NCI-H1694 treated with DMSO at 0.1 percent for 48 hours (cell line): ENCODE results near the gene CYP2C19.
"Not testable (repeated sequence)": the region's sequence is repeated elsewhere in the genome, so short reads cannot be mapped to it uniquely, and the experiment has no call there.

Source experiments
- DNase-seq: peaks from one replicate; lab custom pipeline; 2025; lab: John Stamatoyannopoulos, UW

Gene CYP2C19

DNA sequence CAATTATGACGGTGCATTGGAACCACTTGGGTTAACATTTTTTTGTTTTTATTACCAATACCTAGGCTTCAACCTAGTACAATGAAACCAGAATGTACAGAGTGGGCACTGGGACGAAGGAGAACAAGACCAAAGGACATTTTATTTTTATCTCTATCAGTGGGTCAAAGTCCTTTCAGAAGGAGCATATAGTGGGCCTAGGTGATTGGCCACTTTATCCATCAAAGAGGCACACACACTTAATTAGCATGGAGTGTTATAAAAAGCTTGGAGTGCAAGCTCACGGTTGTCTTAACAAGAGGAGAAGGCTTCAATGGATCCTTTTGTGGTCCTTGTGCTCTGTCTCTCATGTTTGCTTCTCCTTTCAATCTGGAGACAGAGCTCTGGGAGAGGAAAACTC, at the start of gene CYP2C19:
CYP2C19 (plus strand) TSS at position 289 of the 400 bp plus-strand sequence; CDS start at position 314, 25 bp downstream.
- DNase-seq = no peak

- no peak for DNase-seq
These were observed 36.6 kb upstream of the CYP2C19 start for GRCh38 chr10:94725871-94726270.

DNA sequence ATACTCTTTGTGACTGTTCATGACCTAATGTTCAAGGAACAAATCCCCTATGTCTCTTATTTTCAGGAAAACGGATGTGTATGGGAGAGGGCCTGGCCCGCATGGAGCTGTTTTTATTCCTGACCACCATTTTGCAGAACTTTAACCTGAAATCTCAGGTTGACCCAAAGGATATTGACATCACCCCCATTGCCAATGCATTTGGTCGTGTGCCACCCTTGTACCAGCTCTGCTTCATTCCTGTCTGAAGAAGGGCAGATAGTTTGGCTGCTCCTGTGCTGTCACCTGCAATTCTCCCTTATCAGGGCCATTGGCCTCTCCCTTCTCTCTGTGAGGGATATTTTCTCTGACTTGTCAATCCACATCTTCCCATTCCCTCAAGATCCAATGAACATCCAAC, 27.3 kb upstream of the CYP2C19 start:
- no peak for DNase-seq

DNA sequence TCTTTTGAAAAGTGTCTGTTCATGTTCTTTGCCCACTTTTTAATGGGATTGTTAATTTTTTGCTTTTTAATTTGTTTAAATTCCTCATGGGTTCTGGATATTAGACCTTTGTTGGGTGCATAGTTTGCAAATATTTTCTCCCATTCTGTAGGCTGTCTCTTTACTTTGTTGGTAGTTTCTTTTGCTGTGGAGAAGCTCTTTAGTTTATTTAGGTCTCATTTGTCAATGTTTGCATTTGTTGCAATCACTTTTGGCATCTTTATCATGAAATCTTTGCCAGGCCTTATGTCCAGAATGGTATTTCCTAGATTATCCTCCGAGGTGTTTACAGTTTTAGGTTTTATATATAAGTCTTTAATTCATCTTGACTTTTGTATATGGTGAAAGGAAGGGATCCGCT, 23.9 kb upstream of the CYP2C19 start:
- no peak for DNase-seq

DNA sequence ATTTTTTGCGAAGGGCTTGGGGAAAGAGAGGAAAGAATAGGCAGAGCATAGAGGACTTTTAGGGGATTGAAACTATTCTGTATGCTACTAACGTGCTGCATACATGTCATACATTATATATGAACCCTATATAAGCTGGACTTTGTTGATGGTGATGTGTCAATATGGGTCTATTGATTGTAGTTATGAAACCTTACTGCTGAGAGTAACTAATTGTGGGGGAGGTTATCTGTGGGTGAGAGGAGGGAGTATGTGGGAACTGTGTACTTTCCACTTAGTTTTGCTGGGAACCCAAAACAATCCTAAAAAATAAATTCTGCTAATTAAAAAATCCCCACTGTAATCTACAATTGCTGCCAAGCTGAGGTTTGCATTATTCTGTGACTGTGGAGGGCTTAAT, 15.3 kb upstream of the CYP2C19 start:
- DNase-seq = no peak

DNA sequence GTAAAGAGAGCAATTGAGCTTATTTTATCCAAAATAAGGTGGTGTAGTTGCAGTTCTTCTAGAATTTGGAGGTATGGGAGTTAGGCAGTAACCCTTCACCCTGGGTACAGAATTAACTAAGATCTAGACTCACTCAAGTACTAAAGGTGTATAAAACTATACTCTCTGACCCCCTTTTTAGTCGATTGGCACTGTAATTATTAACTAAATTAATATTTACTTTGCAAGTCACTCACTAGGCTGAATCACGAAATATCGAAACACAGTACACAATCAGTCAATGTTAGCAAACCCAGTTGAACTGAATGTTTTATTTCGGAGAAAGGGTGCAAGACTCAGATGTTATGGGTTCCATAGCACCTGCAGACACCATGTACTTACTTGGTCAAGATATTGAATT, 14.6 kb upstream of the CYP2C19 start:
- no peak for DNase-seq

DNA sequence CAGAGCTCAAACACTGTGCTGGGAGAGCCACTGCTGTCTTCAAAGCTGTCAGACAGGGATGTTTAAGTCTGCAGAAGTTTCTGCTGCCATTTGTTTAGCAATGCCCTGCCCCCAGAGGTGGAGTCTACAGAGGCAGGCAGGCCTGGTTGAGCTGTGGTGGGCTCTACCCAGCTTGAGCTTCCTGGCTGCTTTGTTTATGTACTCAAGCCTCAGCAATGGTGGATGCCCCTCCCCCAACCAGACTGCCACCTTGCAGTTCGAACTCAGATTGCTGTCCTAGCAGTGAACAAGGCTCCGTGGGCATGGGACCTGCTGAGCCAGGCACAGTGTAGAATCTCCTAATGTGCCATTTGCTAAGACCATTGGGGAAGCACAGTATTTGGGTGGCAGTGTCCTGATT, 4.6 kb upstream of the CYP2C19 start:
- no peak for DNase-seq

GRCh38 chr10:94760586-94761178, 1.8 kb upstream of the CYP2C19 start:
- DNase-seq = no peak

- not testable (repeated sequence) for DNase-seq
These were observed 12.9 kb downstream of the CYP2C19 start for GRCh38 chr10:94775425-94775824.

DNA sequence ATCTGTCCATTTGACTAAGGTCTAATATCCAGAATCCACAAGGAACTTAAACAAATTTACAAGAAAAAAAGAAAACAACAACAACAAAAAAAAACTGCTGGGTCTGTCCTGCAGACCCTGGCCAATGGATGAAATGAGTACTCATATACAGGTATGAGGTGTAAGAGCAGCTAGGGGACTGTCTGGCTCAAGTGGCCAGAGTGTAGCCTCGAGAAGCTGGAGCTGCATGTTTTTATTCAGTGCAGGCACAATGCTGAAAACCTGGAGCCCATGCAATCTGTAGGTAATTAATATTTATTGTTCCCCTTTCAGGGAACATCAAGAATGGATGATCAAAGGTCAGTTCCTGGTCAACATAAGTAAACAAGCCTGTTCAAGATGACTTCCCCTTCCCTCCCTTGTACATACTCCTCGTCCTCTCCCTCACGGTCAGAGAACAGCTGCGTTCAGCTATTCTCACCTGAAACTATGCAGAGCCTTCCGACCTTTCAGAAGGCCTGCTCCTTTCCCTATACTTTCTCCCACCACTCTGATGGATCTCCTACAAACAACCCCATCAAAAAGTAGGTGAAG, 15.5 kb downstream of the CYP2C19 start:
- no peak for DNase-seq

- DNase-seq = no peak
These were observed 18.4 kb downstream of the CYP2C19 start for GRCh38 chr10:94780844-94781243.

DNA sequence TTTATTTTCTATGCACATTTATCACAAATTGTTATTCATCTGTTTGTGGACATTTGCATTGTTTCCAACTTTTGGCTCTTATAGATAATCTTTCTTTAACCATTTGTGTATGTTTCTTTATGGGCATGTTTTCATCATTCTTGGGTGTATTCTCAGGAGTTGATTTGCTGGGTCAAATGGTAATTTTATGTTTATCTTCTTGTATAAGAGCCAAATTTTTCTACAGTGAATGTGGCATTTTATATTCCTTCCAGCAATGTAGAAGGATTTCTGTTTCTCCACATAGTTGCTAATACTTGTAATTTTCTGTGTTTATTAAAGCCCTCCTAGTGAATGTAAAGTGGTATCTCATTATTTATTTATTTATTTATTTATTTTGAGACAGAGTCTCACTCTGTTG, 21.8 kb downstream of the CYP2C19 start:
- DNase-seq = no peak

- DNase-seq = no peak
These were observed 22.7 kb downstream of the CYP2C19 start for GRCh38 chr10:94785211-94785610.

GRCh38 chr10:94800551-94800950, 38.1 kb downstream of the CYP2C19 start:
- DNase-seq = not testable (repeated sequence)

DNA sequence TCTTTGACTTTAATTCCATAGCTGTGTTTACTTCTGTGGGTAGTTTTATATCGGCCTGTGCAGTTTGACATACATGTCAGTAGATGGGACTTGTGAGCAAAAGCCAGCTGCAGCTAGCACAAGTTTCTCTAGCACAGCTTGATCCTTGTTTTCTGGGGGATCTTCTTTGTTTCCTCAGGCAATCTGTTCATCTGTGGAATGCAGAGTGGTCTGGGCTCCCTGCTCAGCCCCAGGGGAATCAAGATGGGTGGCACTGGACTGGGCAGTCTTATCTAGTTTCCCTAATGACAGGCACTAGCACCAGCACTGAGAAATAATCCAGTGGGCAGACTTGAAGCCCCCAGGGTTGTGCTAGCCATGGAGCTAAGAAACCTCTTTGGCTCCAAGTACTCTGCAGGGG, 40.8 kb downstream of the CYP2C19 start:
- DNase-seq = no peak

- not testable (repeated sequence) for DNase-seq
These were observed 67.5 kb downstream of the CYP2C19 start for GRCh38 chr10:94830025-94830424.

DNA sequence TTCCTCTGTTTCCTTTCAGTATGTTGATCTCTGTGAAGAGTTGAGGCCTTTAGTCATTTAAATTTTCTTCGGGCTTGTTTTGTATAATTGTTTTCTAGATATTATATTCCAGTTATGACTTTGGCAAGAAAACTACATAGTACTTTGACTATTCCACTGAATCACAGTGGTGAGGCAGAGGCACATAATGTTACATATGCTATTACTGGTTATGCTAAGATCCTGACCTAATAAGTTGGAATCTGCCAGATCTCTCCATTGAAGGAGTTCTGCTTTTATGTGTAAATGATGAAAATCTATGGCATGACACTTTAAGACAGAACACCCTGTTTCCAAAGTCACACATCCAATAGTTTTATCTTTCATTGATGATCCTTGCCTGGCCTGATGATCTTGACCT, 83.7 kb downstream of the CYP2C19 start:
- DNase-seq = no peak

DNA sequence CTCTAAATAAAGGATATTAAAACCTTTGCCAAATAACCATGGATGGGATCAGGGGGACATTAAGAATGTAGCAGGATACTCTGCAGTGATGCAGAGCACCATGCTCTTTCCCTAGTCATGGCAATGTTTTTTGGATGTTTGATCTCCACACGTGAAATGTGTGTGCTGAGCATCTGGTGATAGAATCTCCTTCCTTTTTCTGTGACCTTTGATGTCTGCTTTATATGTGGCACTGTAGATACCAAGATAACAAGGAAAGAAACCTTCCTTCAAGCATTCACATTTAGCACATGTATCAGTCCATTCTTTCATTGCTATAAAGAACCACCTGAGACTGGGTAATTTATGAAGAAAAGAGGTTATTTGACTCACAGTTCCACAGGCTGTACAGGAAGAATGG, 88.3 kb downstream of the CYP2C19 start:
- DNase-seq = no peak

- no peak for DNase-seq
These were observed 88.8 kb downstream of the CYP2C19 start for GRCh38 chr10:94851263-94851662.

DNA sequence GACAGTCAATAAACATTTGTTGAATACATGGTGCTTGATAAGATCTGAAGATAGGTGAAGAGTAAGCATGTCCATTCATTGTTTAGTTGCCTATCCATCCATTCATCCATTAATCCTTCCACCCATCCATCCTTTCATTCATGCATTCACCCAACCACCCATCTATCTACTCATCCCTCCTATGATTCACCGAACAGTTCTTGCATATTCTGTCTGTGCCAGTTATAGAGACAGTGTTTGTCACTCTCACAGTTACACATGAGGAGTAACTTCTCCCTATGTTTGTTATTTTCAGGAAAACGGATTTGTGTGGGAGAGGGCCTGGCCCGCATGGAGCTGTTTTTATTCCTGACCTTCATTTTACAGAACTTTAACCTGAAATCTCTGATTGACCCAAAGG, 90.0 kb downstream of the CYP2C19 start:
- DNase-seq = no peak

DNA sequence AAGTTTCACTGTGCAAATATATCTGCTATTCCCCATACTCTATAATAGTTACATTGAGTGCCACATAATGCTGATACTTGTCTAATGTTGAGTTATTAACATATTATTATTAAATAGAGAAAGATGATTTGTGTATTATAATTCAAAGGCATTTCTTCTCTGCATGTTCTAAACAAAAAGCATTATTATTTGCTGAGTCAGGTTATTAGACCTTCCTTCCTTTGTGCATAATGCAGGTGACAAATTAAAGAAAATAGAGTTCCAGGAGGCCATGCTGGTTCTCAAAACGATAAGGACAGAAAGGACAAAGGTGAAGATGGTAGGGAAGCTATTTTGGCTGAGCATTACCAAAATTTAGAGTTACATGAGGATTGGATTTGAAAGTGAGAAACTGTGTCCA, 90.6 kb downstream of the CYP2C19 start:
- no peak for DNase-seq

GRCh38 chr10:94858005-94858404, 95.5 kb downstream of the CYP2C19 start:
- DNase-seq = no peak

- DNase-seq = no peak
These were observed 96.6 kb downstream of the CYP2C19 start for GRCh38 chr10:94859086-94859485.

DNA sequence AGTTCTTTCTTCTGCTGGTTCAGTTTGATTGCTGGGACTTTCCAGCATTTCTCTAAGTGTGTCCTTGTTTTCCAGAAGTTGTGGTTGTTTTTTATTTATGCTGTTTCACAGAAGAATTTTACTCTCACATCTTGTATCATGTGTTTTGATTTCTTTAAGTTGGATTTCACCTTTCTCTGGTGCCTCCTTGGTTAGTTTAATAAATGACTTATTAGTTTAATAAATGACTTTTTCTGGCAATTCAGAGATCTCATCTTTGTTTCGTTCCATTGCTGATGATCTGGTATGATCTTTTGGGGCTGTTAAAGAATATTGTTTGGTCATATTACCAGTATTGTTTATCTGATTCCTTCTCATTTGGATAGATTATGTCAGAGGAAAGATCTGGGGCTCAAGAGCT, 116.2 kb downstream of the CYP2C19 start:
- no peak for DNase-seq
